Ishikawa (cell line): ENCODE results near the gene MAD1L1.

Experiments
- EGR1 ChIP-seq: IDR thresholded peaks from 2 replicates; pipeline ENCODE4 v1.6.1; 2012
- EP300 ChIP-seq: IDR thresholded peaks from 2 replicates; pipeline ENCODE4 v1.6.1; 2012; ENCODE audit warnings: borderline replicate concordance

- no peak for TF ChIP-seq EP300
- no peak for TF ChIP-seq EGR1
These were observed 14.3 kb downstream of the MAD1L1 start for GRCh38 chr7:2218444-2218785.
